GM19452 (cell line): ENCODE measurements around the gene KNG1.
"Not testable (repeated sequence)": the region's sequence is repeated elsewhere in the genome, so short reads cannot be mapped to it uniquely, and the experiment has no call there.

Experiments
- ATAC-seq: cut with Tn5 transposase; IDR thresholded peaks from one replicate; pipeline ENCODE4 v1.9.1; 2021; ENCODE audit not compliant: unreplicated experiment

The KNG1 gene

DNA sequence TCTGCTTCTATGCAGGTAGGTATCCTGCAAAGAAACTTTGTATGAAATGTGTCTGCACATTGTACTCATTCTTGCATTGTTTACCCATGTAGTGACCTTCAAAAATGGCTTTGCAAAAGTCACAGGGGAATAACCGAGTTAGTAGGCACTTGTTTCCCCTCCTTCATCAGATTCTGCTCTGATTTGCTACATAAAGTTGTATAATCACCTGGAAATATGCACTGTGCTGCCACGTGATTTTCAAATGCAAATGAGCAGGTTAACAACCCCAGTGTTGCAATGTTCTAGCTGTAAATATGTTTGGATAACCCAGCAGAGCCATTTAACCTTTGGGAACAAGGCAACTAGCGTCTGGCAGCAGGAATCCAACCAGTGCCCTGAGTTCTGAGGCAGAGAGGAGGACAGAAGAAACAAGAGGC is at the start of gene KNG1:
Gene KNG1 (plus strand): TSS at position 321 of the 419 bp plus-strand sequence. CDS start 184 bp downstream, outside the sequence.
- no peak for ATAC-seq

DNA sequence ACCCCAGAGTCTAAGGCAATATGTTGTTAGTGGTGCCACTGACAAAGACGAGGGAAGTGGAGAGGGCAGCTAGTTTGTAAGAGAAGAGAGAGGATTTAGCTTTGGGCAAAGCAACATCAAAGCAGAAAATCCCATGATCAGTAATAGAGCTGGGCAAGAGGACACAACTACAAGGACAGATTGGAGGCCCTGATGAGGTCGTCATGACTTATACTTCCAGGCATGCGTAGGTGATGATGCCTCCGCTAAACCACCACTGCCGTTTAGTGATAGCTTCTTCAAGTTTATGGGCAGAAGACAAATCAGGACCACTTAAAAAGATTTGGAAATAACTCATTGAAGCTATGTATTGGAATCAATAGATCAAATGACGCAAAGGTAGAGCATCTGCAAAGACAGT is 48.7 kb upstream of the KNG1 start:
- no peak for ATAC-seq

DNA sequence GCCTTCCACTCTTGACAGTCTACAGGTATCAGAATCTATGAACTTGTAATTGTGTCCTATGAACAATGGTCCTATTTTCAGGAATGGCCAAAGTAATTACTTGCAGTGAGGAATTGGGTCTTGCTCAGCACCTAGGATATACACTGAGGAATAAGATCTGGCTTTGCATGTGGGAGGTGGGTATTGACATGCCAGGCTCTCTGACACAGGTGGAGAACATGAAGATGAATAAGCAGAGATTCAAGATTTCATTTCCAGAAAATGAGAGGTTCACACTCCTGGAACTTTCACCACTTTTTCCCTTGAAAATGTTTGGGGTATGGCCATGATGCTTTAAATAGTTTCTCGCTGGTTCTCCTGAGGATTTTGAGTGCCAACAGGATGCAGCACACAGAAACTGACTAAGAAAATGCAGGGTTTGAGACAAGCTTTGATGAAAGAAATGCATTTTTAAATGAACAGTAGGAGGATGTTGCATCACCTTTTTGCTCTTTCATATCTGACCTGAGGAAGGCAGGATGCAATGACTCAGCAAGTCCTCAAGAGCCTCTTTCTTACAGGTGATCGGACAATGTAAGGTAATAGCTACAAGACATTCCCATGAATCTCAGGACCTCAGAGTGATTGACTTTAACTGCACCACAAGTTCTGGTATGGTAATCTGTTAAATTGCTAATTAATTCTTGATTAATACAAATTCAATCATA is 47.6 kb upstream of the KNG1 start:
- ATAC-seq: no peak

DNA sequence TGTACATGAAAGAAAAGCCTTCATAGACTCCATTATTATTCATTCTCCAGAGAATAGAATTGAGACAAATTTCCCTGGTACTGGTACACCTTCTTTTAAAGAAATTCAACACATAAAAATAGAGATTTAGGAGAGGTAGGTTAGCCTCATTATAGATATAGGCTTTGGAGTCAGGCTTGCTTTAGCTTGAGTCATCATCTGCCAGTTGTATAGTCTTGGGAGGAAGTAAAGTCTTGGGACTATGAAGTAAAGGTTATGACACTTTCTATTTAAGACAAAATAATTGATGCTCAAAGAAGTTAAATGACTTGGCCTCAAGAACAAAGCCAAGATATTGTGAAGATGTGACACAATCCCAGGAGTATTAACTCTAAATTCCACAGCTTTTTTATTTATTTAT is 47.0 kb upstream of the KNG1 start:
- no peak for ATAC-seq

DNA sequence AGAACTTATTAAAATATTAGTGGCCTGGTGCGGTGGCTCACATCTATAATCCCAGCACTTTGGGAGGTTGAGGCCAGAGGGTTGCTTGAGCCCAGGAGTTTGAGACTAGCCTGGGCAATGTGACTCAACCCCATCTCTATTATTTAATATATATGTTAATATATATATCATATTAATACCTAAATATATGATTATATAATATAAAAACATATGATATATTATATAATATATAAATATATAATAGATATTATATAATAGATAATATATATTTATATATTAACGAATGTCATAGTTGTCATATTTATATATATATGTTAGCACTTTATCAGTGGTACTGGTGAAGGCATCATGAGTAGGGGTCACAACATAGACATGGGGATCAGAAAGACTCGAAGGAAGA is 46.1 kb upstream of the KNG1 start:
- ATAC-seq: no peak

DNA sequence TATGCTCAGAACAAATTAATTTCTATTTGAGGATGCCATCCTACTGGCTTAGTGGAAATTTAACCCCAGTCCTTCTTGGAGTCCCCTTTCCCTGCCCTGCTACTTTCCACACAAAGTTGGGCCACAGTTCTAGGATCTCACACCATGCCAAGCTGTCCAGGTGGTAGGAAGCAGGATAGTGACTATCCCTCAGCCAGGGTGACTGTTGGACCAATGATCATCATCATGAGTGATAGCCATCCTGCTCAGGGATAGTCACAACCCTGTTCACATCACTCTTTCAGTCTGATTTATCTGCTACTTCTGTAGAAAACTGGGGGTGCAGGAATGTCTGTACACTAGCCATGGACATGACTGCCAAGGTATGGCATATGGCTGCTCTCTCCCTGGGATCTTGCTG is 38.6 kb upstream of the KNG1 start:
- ATAC-seq: no peak

DNA sequence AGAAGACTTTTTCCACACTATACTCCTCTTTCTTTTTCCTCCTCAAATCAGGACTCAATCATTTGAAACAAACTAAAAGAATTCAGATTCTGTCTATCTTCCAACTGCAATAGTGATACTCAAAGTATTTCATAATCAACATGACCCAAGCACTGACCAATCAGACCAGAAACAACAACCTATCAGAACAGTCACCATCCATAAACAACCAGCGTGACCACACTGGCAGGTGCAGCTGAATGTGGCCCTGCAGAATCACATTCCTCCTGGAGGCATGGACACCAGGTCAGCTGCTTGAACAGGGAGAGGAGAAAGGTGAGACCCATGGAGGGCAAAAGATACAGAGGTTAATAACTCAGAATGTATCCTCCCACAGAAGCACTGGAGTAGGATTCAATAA is 38.0 kb upstream of the KNG1 start:
- no peak for ATAC-seq

DNA sequence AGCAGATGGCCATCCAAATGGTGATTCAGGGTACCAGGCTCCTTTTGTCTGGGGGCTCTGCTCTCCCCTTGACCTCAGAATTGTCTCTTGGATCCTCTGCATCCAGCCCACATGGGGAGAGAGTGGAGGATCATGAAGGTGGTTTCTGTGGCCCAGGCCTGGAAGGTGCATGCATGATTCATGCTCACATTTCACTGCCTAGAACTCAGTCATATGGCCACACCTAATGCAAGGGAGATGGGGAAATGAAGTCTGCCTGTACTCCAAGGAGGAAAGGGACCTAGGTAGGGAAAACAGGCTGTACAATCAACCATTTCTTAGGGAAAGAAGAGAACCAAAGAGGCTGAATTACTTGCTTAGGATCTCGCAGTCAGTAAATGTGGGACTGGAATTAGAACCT is 36.3 kb upstream of the KNG1 start:
- no peak for ATAC-seq

DNA sequence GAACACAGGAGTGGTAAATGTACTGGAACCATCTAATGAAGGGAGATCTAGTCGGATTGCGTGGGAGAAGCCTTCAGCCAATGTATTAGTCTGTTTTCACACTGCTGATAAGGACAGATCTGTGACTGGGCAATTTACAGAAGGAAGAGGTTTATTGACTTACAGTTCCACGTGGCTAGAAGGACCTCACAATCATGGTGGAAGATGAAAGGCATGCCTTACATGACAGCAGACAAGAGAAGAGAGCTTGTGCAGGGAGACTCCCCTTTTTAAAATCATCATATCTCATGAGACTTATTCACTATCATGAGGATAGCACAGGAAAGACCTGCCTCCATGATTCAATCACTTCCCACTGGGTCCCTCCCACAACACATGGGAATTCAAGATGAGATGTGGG is 34.3 kb upstream of the KNG1 start:
- ATAC-seq: no peak

DNA sequence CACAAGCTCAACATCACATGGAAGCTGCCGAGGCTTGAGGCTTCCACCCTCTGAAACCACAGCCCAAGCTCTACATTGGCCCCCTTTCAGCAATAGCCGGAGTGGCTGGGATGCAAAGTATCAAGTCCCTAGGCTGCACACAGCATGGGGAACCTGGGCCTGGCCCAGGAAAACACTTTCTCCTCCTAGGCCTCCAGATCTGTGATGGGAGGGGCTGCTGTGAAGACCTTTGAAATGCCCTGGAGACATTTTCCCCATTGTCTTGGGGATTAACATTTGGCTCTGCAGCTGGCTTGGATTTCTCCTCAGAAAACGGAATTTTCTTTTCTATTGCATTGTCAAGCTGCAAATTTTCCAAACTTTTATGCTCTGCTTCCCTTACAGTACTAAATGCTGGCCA is 33.2 kb upstream of the KNG1 start:
- no peak for ATAC-seq

DNA sequence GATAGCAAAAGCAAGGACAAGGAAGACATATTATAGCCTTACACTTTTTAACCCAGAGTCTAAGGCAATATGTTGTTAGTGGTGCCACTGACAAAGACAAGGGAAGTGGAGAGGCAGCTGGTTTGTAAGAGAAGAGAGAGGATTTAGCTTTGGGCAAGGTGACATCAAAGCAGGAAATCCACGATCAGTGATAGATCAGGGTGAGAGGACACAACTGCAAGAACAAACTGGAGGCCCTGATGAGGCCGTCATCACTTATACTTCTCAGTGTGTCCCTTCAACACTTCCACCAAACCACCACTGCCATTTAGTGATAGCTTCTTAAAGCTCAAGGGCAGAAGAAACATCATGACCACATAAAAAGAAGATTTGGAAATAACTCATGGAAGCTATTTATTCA is 30.7 kb upstream of the KNG1 start:
- ATAC-seq: not testable (repeated sequence)

DNA sequence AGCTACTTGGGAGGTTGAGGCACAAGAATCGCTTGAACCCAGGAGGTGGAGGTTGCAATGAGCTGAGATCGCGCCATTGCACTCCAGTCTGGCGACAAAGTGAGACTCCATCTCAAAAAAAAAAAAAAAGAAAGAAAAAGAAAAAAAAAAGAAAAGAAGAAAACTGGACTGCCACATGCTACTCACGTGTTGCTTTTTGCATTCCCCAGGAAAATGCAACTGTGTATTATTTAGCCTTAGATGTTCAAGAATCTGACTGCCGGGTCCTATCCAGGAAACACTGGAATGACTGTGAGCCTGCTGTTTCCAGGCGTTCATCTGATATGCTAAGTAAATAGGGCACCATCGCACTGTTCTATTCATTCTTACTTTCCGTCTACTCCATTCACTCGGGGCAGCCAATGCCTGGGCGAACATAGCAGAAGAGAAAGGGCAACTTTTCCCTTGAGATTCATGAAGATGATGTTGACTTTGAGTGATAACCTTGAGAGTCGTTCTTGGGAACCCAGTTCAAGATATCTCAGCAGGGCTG is 30.0 kb upstream of the KNG1 start:
- no peak for ATAC-seq

DNA sequence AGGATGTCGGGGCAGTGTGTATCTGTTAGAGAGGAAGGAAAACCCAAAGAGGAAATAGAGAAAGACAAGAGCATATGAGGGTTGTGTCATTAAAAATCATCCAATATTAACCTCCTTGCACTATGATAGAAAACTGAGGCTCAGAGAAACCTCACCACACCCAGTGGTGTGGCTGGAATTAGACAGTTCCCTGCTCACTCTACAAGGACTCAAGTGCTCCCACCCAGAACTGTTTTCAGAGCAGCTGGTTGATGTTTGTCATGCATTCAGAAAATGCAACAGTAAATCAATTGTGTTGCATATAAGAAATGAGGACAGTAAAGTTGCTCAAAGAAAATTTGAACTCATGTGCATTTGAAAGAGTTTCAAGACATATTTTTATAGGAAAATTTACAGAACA is 26.9 kb upstream of the KNG1 start:
- not testable (repeated sequence) for ATAC-seq

DNA sequence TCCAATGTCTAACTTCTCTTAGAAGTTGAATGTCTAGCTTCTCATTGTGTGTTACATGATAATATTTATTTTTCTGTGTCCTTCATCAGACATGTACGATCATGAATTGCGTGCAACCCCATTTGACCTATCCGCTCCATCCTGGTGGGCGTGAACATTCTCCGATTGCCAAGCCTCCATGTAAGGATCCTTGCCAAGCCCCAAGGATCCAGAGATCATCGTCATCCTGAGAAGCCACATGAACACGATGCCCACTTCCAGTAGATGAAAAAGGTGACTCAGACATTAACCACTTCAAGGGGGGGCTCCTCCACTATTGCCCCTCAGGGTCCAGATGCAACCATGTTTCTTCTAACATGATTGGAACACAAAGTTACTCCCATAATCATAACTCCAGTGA is 25.5 kb upstream of the KNG1 start:
- no peak for ATAC-seq

DNA sequence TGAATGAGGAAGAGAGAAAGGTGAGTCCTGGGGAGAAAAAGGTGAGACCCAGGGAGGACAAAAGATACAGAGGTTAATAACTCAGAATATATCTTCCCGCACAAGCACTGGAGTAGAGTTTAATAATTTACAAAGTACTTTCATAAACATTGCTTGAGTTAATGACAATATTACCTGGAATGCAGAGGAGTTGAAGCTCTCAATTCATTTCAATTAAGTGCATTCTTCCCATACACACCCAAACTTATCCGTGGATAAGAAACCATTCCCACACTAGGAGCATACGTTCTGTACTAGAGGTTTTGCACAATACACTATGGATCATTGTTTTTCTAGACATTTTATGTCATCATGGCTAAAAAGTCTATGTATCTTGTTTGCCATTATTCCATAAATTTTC is 23.3 kb upstream of the KNG1 start:
- no peak for ATAC-seq

DNA sequence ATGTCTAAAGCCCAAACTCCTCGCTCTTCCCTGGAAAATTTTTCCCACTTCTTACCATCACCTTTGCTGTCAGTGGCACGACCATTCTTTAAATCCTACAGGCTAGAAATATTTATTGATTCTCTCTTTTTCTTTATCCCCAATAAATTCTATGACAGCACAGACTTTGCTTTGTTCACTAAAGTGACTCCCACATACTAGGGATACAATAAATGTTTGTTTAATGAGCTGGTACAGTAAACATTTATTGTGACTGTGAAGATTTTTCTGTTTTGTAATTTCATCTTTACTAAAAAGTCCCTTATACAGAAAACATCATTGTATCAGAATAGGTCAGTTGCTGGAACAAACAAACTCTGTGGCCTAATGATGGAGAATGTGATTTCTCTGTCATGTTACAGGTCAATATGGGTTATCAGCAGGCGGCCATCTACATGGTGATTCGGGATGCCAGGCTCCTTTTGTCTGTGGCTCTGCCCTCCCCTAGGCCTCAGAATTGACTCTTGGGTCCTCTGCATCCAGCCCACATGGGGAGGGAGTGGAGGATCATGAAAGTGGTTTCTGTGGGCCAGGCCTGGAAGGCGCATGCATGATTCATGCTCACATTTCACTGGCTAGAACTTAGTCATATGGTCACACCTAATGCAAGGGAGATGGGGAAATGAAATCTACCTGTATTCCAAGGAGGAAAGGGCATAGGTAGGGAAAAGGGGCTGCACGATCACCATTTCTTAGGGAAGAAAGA is 22.7 kb upstream of the KNG1 start:
- no peak for ATAC-seq

DNA sequence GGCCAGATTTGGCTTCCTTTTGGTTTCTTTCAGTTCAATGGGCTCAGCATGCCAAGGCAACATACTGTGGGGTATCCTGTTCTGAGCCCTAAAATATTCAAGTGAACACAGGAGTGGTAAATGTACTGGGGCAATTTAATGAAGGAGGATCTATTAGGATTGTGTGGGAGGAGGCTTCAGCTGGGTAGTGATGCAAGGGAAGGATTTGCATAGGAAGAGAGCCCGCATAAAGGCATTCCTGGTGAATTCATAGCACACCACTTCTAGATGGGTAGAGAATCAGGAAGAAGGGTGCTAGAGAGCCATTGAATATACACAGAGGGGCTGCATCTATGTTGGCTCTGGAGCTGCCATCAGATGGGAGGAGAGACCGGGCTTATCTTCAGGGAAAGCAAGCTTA is 20.6 kb upstream of the KNG1 start:
- ATAC-seq: no peak

DNA sequence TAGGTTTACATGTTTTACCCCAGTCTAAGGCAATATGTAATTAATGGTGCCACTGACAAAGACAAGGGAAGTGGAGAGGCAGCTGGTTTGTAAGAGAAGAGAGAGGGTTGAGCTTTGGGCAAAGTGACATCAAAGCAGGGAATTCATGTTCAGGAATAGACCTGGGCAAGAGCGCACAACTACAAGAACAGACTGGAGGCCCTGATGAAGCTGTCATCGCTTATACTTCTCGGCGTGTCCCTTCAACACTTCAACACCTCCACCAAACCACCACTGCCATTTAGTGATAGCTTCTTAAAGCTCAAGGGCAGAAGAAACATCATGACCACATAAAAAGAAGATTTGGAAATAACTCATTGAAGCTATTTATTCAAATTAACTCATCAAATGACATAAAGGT is 19.6 kb upstream of the KNG1 start:
- ATAC-seq: no peak

DNA sequence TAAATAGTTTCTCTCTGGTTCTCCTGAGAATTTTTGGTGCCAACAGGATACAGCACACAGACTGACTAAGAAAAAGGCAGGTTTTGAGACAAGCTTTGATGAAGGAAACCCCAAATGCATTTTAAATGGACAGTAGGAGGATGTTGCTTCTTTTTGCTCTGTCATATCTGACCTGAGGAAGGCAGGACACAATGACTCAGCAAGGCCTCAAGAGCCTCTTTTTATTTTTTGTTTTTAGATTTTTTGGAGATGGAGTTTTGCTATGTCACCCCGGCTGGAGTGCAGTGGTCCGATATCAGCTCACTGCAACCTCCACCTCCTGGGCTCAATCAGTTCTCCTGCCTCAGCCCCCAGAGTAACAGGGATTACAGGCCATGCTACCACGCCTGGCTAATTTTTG is 16.9 kb upstream of the KNG1 start:
- ATAC-seq: no peak

DNA sequence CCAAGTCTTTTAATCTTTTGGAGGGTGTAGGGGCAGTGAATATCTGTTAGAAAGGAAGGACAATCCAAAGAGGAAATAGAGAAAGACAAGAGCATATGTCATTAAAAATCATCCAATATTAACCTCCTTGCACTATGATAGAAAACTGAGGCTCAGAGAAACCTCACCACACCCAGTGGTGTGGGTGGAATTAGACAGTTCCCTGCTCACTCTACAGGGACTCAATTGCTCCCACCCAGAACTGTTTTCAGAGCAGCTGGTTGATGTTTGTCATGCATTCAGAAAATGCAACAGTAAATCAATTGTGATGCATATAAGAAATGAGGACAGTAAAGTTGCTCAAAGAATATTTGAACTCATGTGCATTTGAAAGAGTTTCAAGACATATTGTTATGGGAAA is 14.7 kb upstream of the KNG1 start:
- not testable (repeated sequence) for ATAC-seq

DNA sequence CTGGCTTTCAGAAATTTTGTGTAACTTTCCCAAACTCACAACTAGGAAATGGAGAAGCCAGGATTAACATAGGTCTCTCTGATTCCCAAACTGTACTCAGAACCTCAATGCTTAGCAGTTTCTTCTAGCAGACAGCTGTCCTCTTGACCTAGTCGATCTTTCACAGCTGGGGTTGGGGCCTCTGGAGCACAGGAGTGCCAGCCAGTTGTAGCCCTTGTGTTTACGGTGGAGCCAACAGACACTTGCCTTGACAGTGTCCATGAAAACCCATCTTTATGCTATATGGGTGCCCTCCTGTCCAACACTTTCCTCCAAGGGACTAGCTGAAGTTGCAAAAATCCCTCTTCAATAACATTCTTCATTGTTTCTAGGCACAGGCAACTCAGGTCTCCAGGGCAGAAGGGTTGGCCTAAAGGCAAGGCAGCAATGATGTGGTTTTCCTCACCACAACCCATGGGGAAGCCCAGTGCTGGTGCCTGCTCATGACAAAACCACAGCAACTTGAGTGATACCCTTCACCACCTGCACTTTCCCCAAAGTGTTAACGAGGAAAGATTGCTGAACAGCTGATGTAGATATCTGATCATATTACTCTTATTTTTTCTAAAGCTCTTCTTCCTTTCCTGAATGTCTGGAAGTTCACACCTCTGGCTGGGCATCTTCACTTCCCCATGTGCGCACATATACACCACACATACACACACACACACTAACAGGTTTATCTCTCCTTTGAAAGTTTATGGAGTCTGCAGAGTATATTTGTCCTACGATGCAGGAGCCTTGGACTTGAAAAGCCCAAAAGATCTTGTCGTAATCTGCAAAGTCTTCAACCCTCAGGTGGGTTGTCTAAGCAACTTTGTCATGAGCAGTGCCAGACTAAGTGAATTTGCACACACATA is 11.0 kb upstream of the KNG1 start:
- ATAC-seq: peak; percentile 80
